ENCODE measurements around the gene GGA1. TPM values are rescaled to one million over a fixed set of nuclear protein-coding genes. Genes with fewer than 3 reads are reported as not detected.
A peak's percentile ranks its signal among the peaks of the same experiment; 100 is the strongest.

Gene GGA1
- total and polyA plus RNA-seq, 10 of the 15 experiments (the other 5 are each of a cell fraction or from before 2014, with no cell fraction given) = 1.4 to 79.4 (median 44.4) TPM

DNA sequence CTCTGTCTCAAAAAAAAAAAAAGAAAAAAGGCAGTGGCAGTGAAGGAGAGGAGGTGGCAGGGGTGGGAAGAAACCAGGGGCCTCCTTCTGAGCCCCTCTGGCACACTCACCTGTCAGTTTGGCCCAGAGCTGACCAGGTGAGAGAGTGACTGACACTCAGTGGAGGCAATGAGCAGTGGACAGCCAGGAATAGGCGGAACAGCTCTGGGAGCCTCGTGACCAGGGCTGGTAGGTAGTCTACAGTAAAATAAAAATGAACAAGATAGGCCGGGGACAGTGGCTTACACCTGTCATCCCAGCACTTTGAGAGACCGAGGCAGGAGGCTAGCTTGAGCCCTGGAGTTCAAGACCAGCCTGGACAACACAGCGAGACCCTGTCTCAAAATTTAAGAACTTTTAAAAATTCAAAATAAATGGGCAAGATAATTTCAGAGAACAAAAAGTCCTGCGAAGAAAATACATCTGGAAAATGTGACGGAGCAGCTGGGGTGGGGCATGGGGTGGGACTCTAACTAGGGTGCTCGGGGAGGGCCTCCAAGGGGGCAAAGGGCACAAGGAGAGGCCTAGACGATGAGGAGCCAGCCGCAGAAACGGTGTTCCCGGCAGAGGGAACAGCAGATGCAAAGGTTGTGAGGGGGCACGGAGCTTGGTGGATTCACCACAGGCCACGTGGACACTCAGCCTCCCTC is 46.1 kb downstream of the GGA1 start:
- H3K4me1 ChIP-seq (ENCODE audit: control insufficient read depth, insufficient read depth, low read length) = no peaks in the 10 kb centered on the region; the same call in 1 of the 2 replicates
- TF ChIP-seq NFYB (IDR thresholded peaks at IDR 0.05; ENCODE audit: insufficient read depth, low read depth, low read length) (no peak), EED (IDR thresholded peaks at IDR 0.05; ENCODE audit: low read depth) (no peak), SMAD1 (IDR thresholded peaks at IDR 0.05; ENCODE audit: low read depth, partially characterized antibody) (no peak), SMAD5 (IDR thresholded peaks at IDR 0.05; ENCODE audit: low read depth) (no peak), ETV6 (conservative IDR thresholded peaks at IDR 0.05 in 1 of 2, IDR thresholded peaks at IDR 0.05 in 1 of 2; ENCODE audit: borderline replicate concordance in 1 of 2, low read depth in 1 of 2) (no peak), RELA (IDR thresholded peaks at IDR 0.05; ENCODE audit: borderline replicate concordance, partially characterized antibody) (no peak), POU2F2 (IDR thresholded peaks at IDR 0.05; ENCODE audit: borderline replicate concordance, low read depth, low read length) (no peak), POLR2A (IDR thresholded peaks at IDR 0.05; ENCODE audit: low read depth, low read length) (no peak), GATAD2B (conservative IDR thresholded peaks at IDR 0.05; ENCODE audit: low read depth) (no peak), FOXK2 (IDR thresholded peaks at IDR 0.05) (no peak), RFX5 (IDR thresholded peaks at IDR 0.05; ENCODE audit: low read depth, low read length) (no peak), MXI1 (IDR thresholded peaks at IDR 0.05; ENCODE audit: low read depth, low read length) (no peak)
- TF ChIP-seq, protein P1, sequence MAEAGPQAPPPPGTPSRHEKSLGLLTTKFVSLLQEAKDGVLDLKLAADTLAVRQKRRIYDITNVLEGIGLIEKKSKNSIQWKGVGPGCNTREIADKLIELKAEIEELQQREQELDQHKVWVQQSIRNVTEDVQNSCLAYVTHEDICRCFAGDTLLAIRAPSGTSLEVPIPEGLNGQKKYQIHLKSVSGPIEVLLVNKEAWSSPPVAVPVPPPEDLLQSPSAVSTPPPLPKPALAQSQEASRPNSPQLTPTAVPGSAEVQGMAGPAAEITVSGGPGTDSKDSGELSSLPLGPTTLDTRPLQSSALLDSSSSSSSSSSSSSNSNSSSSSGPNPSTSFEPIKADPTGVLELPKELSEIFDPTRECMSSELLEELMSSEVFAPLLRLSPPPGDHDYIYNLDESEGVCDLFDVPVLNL (IDR thresholded peaks at IDR 0.05; ENCODE audit: low read depth, low read length) = no peak
- TF ChIP-seq, protein P2, sequence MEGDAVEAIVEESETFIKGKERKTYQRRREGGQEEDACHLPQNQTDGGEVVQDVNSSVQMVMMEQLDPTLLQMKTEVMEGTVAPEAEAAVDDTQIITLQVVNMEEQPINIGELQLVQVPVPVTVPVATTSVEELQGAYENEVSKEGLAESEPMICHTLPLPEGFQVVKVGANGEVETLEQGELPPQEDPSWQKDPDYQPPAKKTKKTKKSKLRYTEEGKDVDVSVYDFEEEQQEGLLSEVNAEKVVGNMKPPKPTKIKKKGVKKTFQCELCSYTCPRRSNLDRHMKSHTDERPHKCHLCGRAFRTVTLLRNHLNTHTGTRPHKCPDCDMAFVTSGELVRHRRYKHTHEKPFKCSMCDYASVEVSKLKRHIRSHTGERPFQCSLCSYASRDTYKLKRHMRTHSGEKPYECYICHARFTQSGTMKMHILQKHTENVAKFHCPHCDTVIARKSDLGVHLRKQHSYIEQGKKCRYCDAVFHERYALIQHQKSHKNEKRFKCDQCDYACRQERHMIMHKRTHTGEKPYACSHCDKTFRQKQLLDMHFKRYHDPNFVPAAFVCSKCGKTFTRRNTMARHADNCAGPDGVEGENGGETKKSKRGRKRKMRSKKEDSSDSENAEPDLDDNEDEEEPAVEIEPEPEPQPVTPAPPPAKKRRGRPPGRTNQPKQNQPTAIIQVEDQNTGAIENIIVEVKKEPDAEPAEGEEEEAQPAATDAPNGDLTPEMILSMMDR (IDR thresholded peaks at IDR 0.05 in 2 of 3, conservative IDR thresholded peaks at IDR 0.05 in 1 of 3; ENCODE audit: control insufficient read depth in 2 of 3, extremely low read depth in 1 of 3, insufficient read depth in 1 of 3, low read depth in 3 of 3, low read length in 3 of 3) = no peak
- CTCF ChIA-PET = interaction anchor here (2.3 to 10.3 kb wide), 2 partner anchors 12 to 14 kb away, joined by 8 to 261 read pairs; partner anchors contain the start of gene SH3BP1
- no peak overlapping the region for H3K4me2 ChIP-seq (ENCODE audit: control insufficient read depth, insufficient read depth)
- SMC1A ChIA-PET (ENCODE audit: uncharacterized antibody, unreplicated experiment) = no interaction called here
- in situ Hi-C loops (cut with MboI) (no loop called here), intact Hi-C loops (cut with micrococcal nuclease; ENCODE audit: unreplicated experiment) (no loop called here)
- 84% methylated on average over 12 of the region's 14 CpGs for WGBS (ENCODE audit: insufficient coverage, insufficient replicate concordance, low lambda C conversion rate, missing lambda C conversion rate)
- RAD21 ChIA-PET (ENCODE audit: unreplicated experiment) = no interaction called here
- POLR2A ChIA-PET = interaction anchor here (0.7 kb wide), 1 partner anchor 27 kb away, joined by 3 read pairs; no protein-coding TSS in a partner anchor
- H3K27me3 ChIP-seq (replicated peaks in 1 of 2; ENCODE audit: control insufficient read depth in 2 of 2, insufficient read depth in 2 of 2, low read length in 1 of 2) = no peaks in the 10 kb centered on the region
- peaks cover 12% of the 10 kb centered on the region for H3K79me2 ChIP-seq (ENCODE audit: control insufficient read depth, insufficient read depth, low read length)
- H2AFZ ChIP-seq (ENCODE audit: control insufficient read depth, low read depth, low read length) = no peak overlapping the region
- H3K27ac ChIP-seq (ENCODE audit: control insufficient read depth, insufficient read depth) = no peak overlapping the region
- peaks cover 9 to 16% of the 10 kb centered on the region in 2 experiments; a peak in 3 of 4 replicates for H3K36me3 ChIP-seq (ENCODE audit: control insufficient read depth in 2 of 2, insufficient read depth in 2 of 2, low read length in 1 of 2)
- no peak overlapping the region for H3K9ac ChIP-seq (ENCODE audit: control insufficient read depth, insufficient read depth, low read length)
- DNase-seq (ENCODE audit: low read depth, low spot score) (no peak), FAIRE-seq (no peak), ATAC-seq (no peak)
- H3K9me3 ChIP-seq (replicated peaks; ENCODE audit: control insufficient read depth, insufficient read depth, low read length) = no peaks in the 10 kb centered on the region
- TSS peak; percentile 53 for BruUV-seq (replicated peaks)
- no peaks in the 10 kb centered on the region for H4K20me1 ChIP-seq (ENCODE audit: control insufficient read depth, insufficient read depth)
- H3K4me3 ChIP-seq = no peak overlapping the region

All from GM12878 (cell line).